ENCODE measurements around the gene IBTK. TPM values are rescaled to one million over a fixed set of nuclear protein-coding genes. Genes with fewer than 3 reads are reported as not detected.
"Not testable (repeated sequence)": the region's sequence is repeated elsewhere in the genome, so short reads cannot be mapped to it uniquely, and the experiment has no call there.

The IBTK gene
- polyA plus RNA-seq, 3 donors from 2014 or later = 12.7 to 24.4 (median 21.6) TPM

DNA sequence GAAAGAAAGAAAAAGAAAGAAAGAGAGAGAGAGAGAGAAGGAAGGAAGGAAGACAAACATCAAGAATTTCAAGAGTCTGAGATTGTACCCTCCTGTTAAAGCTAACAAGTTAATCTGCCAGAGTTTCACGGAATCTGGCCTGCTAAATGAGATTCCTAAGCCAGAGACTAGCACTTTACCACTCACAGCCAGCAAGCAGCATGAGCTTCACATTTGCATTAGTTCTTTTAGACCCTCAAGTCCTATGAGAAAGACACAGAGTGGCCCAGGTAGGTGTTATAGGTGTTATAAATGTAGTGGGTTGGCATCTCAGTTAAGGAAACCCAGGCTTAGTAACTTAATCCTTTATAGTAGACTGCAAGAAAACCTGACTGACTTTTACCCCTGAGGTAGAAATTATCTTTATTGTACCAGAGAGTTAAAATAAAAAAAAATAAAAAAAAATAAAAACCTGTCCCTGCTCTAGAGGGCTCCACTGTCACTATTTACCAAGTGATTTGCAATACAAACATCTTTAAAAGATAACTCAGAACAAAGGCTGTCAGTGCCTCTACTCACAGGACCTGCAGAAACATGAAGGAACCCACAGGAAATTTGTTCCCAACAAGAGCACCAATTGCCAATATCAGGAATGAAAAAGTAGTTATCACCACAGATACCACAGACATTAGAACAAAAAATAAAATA is 9.7 kb upstream of the IBTK start:
- no peaks in the 10 kb centered on the region for H3K4me1 Mint-ChIP-seq
- no peak overlapping the region for H3K4me3 Mint-ChIP-seq
- H3K27ac Mint-ChIP-seq = no peak overlapping the region
- H3K9me3 Mint-ChIP-seq = no peaks in the 10 kb centered on the region
- no peak for DNase-seq
- H3K27me3 Mint-ChIP-seq (ENCODE audit: low read depth in 3 of 3) = peaks cover 1 to 3% (median 1%) of the 10 kb centered on the region in 3 donors
- no peaks in the 10 kb centered on the region for H3K36me3 Mint-ChIP-seq

DNA sequence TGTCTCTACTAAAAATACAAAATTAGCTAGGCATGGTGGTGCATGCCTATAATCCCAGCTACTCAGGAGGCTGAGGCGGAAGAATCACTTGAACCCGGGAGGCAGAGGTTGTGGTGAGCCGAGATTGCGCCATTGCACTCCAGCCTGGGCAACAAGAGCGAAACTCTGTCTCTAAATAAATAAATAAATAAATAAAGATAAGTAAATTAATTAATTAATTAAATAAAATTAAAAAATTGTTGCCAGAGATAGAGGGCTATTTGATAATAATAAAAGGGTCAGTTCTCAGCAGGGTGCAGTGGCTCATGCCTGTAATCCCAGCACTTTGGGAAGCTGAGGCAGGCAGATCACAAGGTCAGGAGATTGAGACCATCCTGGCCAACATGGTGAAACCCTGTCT is 7.2 kb upstream of the IBTK start:
- H3K9me3 Mint-ChIP-seq; H3K4me1 Mint-ChIP-seq; H3K36me3 Mint-ChIP-seq; H3K27ac Mint-ChIP-seq; DNase-seq; H3K27me3 Mint-ChIP-seq (ENCODE audit: low read depth in 3 of 3); H3K4me3 Mint-ChIP-seq: not testable (repeated sequence)

DNA sequence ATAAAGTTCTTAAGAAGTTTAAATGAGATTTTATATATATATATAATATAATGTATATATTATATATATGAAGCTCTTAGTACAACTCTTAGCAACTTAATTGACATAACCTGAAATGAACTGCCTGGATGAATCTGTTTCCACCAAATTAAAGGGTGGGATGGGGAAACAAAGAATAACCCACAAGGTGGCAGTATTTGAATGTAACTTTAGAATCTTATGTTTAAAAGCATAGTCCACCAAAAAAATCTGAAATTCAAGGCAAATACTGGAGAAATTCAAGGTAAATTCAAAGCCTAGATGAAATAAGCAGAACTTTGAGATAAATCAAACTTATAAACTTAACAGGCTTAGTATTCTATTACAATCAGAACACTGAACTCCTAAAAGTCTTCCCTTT is 4.4 kb upstream of the IBTK start:
- no peaks in the 10 kb centered on the region for H3K9me3 Mint-ChIP-seq
- H3K4me1 Mint-ChIP-seq = peaks cover 16% of the 10 kb centered on the region in 2 donors
- no peak overlapping the region for H3K27ac Mint-ChIP-seq
- peak in 1 of 3 donors; percentile 14 for DNase-seq
- peaks cover 6 to 15% (median 9%) of the 10 kb centered on the region in 3 donors for H3K27me3 Mint-ChIP-seq (ENCODE audit: low read depth in 3 of 3)
- no peak overlapping the region for H3K4me3 Mint-ChIP-seq
- H3K36me3 Mint-ChIP-seq = no peaks in the 10 kb centered on the region

DNA sequence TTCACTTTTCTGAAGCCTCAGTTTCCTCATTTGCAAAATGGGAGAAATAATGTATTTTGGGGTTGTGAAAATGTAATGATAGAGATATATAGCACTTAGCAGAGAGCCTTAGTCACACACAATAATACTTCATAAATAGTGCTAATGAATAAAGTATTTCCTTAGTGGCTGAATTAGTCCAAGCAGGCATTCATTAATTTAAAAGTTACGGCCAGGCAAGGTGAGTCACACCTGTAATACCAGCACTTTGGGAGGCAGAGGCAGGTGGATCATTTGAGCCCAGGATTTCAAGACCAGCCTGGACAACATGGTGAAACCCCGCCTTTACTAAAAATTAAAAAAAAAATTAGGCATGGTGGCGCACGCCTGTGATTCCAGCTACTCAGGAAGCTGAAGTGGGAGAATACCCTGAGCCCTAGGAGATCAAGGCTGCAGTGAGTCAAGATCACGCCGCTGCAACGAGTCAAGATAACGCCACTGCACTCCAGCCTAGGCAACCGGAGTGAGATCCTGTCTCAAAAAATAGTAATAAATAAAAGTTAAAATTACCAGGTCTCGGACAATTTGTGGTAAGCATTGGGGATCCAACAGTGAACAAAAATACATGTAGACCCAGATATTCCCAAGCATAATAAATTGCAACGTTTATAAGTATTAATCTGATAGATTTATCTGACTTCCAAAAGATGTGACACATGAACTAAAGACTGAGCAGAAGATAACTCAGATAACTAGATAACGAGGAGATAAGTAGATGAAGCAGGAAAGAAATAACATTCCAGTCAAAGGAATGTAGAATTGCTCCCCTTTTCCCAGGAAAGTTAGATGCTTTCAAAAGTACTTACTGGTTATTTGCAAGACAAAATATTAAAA is 2.1 kb upstream of the IBTK start:
- H3K4me1 Mint-ChIP-seq = peaks cover 34 to 38% of the 10 kb centered on the region in 2 donors
- H3K27ac Mint-ChIP-seq = no peak overlapping the region
- peaks cover 0 to 1% (median 0%) of the 10 kb centered on the region in 6 donors for H3K9me3 Mint-ChIP-seq
- H3K4me3 Mint-ChIP-seq = no peak overlapping the region
- DNase-seq = no peak
- peaks cover 6 to 15% (median 9%) of the 10 kb centered on the region in 3 donors for H3K27me3 Mint-ChIP-seq (ENCODE audit: low read depth in 3 of 3)
- no peaks in the 10 kb centered on the region for H3K36me3 Mint-ChIP-seq

DNA sequence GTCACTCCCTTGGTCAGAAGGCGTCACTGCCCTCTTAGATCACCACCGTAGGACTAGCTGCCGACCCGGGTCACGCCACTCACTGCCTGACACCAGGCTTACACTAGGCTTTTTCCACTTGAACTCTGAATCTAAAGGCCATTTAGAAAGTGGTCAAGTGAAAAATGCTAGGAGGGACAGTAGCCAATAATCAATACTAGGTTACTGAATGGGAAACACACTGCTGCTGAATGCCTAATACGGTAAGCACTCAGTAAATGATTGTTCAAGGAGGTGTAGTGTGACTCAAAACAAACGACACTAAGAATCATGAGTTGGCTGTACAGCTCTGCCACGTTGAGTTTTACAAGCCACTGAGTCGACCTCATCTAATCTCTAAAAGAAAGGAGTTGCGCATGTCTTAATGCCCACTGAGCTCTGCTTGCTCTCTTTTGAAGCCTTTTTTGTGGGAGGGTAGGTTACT is 760 bp upstream of the IBTK start:
- H3K9me3 Mint-ChIP-seq = peaks cover 0 to 4% (median 0%) of the 10 kb centered on the region in 6 donors
- no peaks in the 10 kb centered on the region for H3K36me3 Mint-ChIP-seq
- peak in 2 of 3 donors; percentile 5 to 15 for DNase-seq
- H3K27me3 Mint-ChIP-seq (ENCODE audit: low read depth in 3 of 3) = peaks cover 6 to 15% (median 9%) of the 10 kb centered on the region in 3 donors
- peak overlapping the region; percentile 92 to 97 (median 96) for H3K27ac Mint-ChIP-seq
- H3K4me3 Mint-ChIP-seq = peak overlapping the region; percentile 97 to 99 (median 97)
- H3K4me1 Mint-ChIP-seq = peaks cover 41 to 49% of the 10 kb centered on the region in 2 donors

DNA sequence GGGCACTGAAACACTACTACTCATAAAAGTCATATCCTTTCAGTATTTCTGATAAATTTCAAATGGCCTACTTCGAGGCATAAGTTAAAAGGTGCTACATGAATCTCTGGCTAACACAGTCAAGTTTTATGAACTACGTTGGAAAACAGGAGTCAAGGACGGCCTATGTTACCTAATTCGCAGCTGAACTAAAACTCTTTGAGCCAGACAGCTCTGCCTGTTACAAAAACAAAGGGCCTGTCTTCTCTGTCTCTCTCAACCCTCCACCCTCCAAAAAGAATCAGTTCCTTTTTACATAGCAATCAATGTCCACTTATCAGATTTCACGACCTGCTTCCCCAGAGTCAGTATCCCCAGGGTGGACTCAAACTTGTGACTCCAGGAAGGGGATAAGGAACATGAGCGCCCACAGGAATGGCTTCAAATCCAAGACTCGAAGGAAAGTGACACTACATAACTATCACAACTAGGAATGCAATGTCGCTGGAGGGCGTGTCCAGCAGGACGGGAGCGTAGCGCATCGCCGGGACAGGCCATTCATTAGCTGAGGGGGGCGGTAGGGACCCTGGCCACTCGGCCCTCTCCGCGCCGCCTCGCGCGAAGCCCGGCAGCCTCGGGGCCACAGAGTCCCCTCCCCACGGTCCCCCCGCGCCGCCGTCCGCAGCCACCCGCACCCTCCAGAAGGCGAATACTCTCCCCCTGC is 591 bp downstream of the IBTK start:
- Mint-ChIP-seq H3K4me3 (peak overlapping the region; percentile 97 to 99 (median 97)), H3K4me1 (peaks cover 42 to 57% of the 10 kb centered on the region in 2 donors), H3K9me3 (peaks cover 0 to 4% (median 0%) of the 10 kb centered on the region in 6 donors), H3K27ac (peak overlapping the region; percentile 92 to 97 (median 96)), H3K27me3 (ENCODE audit: low read depth in 3 of 3) (peaks cover 6 to 11% (median 9%) of the 10 kb centered on the region in 3 donors), H3K36me3 (no peaks in the 10 kb centered on the region)
- peak in 1 of 3 donors; percentile 2 for DNase-seq

DNA sequence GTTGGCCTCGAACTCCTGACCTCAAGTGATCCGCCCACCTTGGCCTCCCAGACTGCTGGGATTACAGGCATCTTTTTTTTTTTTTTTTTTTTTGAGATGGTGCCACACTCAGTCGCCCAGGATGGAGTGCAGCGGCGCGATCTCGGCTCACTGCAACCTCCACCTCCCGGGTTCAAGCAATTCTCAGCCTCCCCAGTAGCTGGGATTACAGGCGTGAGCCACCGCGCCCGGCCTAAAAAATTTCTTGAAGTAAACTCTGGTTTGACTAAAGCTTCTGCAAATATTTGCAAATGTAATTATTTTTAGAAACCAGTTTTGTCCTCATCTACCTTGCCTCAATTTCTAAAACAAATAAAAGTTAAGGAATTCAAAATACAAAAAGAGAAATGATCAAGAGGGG is 1.2 kb downstream of the IBTK start:
- H3K4me1 Mint-ChIP-seq = peaks cover 42 to 62% of the 10 kb centered on the region in 2 donors
- DNase-seq = no peak
- peaks cover 0 to 4% (median 0%) of the 10 kb centered on the region in 6 donors for H3K9me3 Mint-ChIP-seq
- no peaks in the 10 kb centered on the region for H3K36me3 Mint-ChIP-seq
- peak overlapping the region; percentile 89 to 97 (median 94) for H3K27ac Mint-ChIP-seq
- peak overlapping the region; percentile 97 to 99 (median 97) for H3K4me3 Mint-ChIP-seq
- peaks cover 6 to 11% (median 9%) of the 10 kb centered on the region in 3 donors for H3K27me3 Mint-ChIP-seq (ENCODE audit: low read depth in 3 of 3)

DNA sequence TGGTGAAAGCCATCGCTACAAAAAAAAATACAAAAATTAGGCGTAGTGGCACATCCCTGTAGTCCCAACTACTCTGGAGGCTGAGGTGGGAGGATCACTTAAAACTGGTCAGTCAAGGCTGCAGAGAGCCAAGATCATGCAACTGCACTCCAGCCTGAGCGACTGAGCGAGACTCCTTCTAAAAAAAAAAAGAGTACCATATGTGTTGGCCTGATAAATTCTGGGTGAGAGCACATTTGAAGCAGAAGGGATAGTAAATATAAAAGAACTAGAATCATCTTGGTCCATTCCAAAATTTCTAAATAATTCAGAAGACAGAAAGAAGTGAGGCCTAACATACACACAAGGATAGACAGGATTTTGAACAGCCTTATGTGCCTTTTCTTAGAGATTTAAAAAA is 2.2 kb downstream of the IBTK start:
- H3K4me1 Mint-ChIP-seq = peaks cover 45 to 70% of the 10 kb centered on the region in 2 donors
- no peak for DNase-seq
- H3K27ac Mint-ChIP-seq = peak overlapping the region in 5 of 6 donors; percentile 12 to 65 (median 41)
- peak overlapping the region; percentile 50 to 98 (median 63) for H3K4me3 Mint-ChIP-seq
- H3K36me3 Mint-ChIP-seq = no peaks in the 10 kb centered on the region
- H3K27me3 Mint-ChIP-seq (ENCODE audit: low read depth in 3 of 3) = peaks cover 6 to 13% (median 9%) of the 10 kb centered on the region in 3 donors
- peaks cover 0 to 4% (median 0%) of the 10 kb centered on the region in 6 donors for H3K9me3 Mint-ChIP-seq

DNA sequence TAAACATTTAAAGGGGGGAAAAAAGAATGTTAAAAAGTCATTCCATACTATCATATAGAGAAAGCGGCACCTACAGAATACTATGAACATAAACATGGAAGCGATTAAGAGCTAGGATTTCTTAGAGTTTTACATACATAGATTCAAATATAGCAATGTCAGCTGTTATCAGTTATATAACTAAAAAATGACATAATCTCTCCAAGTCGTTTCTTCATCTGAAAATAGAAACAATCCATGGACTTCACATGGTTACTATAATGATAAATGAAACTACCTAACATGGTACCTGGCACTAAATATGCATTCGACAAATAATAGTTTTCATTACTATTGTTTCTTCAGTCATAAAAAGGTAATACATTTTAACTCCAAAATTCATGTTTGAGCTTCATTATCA is 3.7 kb downstream of the IBTK start:
- Mint-ChIP-seq H3K4me3 (no peak overlapping the region), H3K27ac (no peak overlapping the region), H3K4me1 (peaks cover 45 to 80% of the 10 kb centered on the region in 2 donors), H3K27me3 (ENCODE audit: low read depth in 3 of 3) (peaks cover 6 to 13% (median 9%) of the 10 kb centered on the region in 3 donors), H3K9me3 (peaks cover 0 to 4% (median 0%) of the 10 kb centered on the region in 6 donors), H3K36me3 (peaks cover 0 to 7% (median 6%) of the 10 kb centered on the region in 3 donors)
- DNase-seq = no peak

DNA sequence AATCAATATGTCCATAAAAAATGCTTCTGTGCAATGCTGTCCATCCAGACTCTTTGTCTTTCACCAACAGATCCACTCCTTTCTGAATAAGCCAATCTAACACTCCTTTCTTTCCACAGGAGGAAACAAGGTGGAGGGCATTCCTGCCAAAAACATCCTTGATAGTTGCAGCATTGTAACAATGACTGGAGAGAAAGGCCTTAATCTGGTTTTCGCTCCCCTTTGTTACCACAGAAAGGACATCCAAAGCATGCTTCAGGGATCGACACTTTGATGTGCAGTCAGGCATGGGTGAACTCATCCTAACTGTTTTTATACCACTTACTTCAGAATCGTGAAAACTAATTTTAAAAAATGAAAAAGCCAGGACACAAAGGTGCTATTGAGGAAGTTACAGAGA is 7.4 kb downstream of the IBTK start:
- Mint-ChIP-seq H3K9me3 (peaks cover 0 to 4% (median 0%) of the 10 kb centered on the region in 6 donors), H3K27me3 (ENCODE audit: low read depth in 3 of 3) (peaks cover 0 to 2% (median 1%) of the 10 kb centered on the region in 3 donors), H3K36me3 (peaks cover 0 to 11% (median 6%) of the 10 kb centered on the region in 3 donors), H3K27ac (no peak overlapping the region), H3K4me1 (peaks cover 23 to 67% of the 10 kb centered on the region in 2 donors), H3K4me3 (no peak overlapping the region)
- no peak for DNase-seq

DNA sequence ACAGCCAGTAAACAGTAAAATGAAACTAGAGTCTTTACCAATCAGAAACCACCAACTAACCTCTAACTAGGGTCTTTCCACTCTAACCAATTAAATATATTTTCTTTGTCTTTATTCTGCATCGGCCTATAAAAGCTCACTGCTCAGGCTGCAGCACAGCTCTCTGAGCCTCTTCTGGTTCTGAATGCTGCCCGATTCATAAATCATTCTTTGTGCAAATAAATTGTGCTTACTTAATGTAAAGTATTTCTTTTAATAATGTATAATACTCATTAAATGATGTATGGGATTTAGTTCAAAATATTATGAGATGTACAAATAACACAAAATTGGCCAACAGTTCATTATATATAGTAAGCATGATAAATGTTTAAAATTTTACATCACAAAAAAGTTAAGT is 7.9 kb downstream of the IBTK start:
- H3K4me1 Mint-ChIP-seq = peaks cover 19 to 61% of the 10 kb centered on the region in 2 donors
- no peak for DNase-seq
- H3K9me3 Mint-ChIP-seq = peaks cover 0 to 2% (median 0%) of the 10 kb centered on the region in 6 donors
- no peak overlapping the region for H3K27ac Mint-ChIP-seq
- H3K4me3 Mint-ChIP-seq = no peak overlapping the region
- peaks cover 0 to 11% (median 6%) of the 10 kb centered on the region in 3 donors for H3K36me3 Mint-ChIP-seq
- peaks cover 0 to 2% (median 1%) of the 10 kb centered on the region in 3 donors for H3K27me3 Mint-ChIP-seq (ENCODE audit: low read depth in 3 of 3)

DNA sequence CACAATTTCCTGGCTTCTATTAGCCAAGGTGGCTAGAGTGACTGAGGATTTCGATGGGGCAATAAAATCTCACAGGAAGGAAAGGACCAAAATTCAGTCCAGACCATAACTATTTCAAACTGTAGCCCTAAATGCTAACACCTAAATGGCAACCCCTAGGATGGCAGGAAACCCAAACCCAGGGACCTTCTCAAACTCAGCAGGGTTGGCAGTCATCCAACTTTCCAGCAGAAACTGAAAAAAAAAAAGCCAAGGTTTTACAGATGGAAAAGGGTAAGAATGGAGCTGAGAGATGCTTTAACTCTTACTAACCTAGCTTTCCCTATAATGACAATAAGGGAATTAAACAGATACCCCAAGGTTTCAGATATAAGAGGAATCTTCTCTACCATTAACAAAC is 10.5 kb downstream of the IBTK start:
- Mint-ChIP-seq H3K36me3 (peaks cover 9 to 14% (median 14%) of the 10 kb centered on the region in 3 donors), H3K27ac (peak overlapping the region in 1 of 6 donors; percentile 59), H3K27me3 (ENCODE audit: low read depth in 3 of 3) (peaks cover 0 to 2% (median 1%) of the 10 kb centered on the region in 3 donors), H3K4me3 (no peak overlapping the region), H3K9me3 (no peaks in the 10 kb centered on the region), H3K4me1 (peaks cover 10 to 43% of the 10 kb centered on the region in 2 donors)
- no peak for DNase-seq

DNA sequence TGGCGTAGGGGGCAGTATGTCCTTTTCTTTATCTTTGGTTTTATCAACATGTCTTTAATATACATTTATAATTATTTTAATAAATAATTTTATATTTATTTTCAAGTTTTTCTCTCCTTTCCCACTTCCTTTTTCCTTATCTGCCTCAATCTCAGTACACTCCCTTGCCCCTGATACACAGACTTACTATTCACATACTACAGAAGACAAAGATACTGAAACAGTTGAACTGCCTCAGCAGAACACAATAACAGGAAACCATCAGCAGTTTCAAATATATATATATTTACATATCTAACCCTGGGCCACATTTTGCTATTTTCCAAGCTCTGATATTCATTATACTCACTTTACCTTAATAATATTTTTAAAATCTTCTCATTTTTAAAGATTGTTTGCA is 19.8 kb downstream of the IBTK start:
- H3K4me1 Mint-ChIP-seq = peaks cover 9 to 19% of the 10 kb centered on the region in 2 donors
- DNase-seq = no peak
- peak overlapping the region in 5 of 6 donors; percentile 12 to 77 (median 25) for H3K27ac Mint-ChIP-seq
- no peaks in the 10 kb centered on the region for H3K9me3 Mint-ChIP-seq
- no peaks in the 10 kb centered on the region for H3K27me3 Mint-ChIP-seq (ENCODE audit: low read depth in 3 of 3)
- peaks cover 18 to 41% (median 32%) of the 10 kb centered on the region in 3 donors for H3K36me3 Mint-ChIP-seq
- H3K4me3 Mint-ChIP-seq = no peak overlapping the region

Data from immature natural killer cell (primary cell).